ENCODE data around the gene TC2N. TPM values are rescaled to one million over a fixed set of nuclear protein-coding genes. Genes with fewer than 3 reads are reported as not detected.
"Not testable (repeated sequence)": the region's sequence is repeated elsewhere in the genome, so short reads cannot be mapped to it uniquely, and the experiment has no call there.

Gene TC2N
- total RNA-seq, 2 experiments from 2014 or later: 119 to 120 TPM

GRCh38 chr14:91847693-91848092 is 19.6 kb downstream of the TC2N start:
- ChIA-PET POLR2A (interaction anchor here (0.7 kb wide), 1 partner anchor 112 kb away, joined by 3 read pairs; no protein-coding TSS in a partner anchor), CTCF (interaction anchor here (1.7 kb wide), 1 partner anchor 64 kb away, joined by 5 read pairs; no protein-coding TSS in a partner anchor)
- no peaks in the 10 kb centered on the region for H3K9me3 Mint-ChIP-seq (ENCODE audit: insufficient read depth)
- ATAC-seq: no peak
- no peak for DNase-seq
- H3K4me3 Mint-ChIP-seq: no peak overlapping the region
- no peaks in the 10 kb centered on the region for H3K27me3 Mint-ChIP-seq (ENCODE audit: low read depth)
- H3K36me3 Mint-ChIP-seq (ENCODE audit: low read depth): peaks cover 76% of the 10 kb centered on the region
- H3K4me1 Mint-ChIP-seq (ENCODE audit: low read depth): no peaks in the 10 kb centered on the region
- no peak overlapping the region for H3K27ac Mint-ChIP-seq

- peaks cover 79% of the 10 kb centered on the region for H3K36me3 Mint-ChIP-seq (ENCODE audit: low read depth)
- H3K4me3 Mint-ChIP-seq: no peak overlapping the region
- no peak for ATAC-seq
- no peaks in the 10 kb centered on the region for H3K27me3 Mint-ChIP-seq (ENCODE audit: low read depth)
- H3K27ac Mint-ChIP-seq: no peak overlapping the region
- H3K9me3 Mint-ChIP-seq (ENCODE audit: insufficient read depth): no peaks in the 10 kb centered on the region
- POLR2A ChIA-PET: interaction anchor here (0.6 to 1.4 kb wide), 5 partner anchors 11 to 312 kb away, joined by 3 to 6 read pairs (median 3); no protein-coding TSS in a partner anchor
- CTCF ChIA-PET: interaction anchor here (0.8 to 2.1 kb wide), 4 partner anchors 11 to 66 kb away, joined by 3 to 5 read pairs (median 4); partner anchors contain the start of gene TC2N
- no peak for DNase-seq
- peaks cover 12% of the 10 kb centered on the region for H3K4me1 Mint-ChIP-seq (ENCODE audit: low read depth)
Measured at GRCh38 chr14:91845652-91846051, 21.7 kb downstream of the TC2N start.

GRCh38 chr14:91845056-91845455 is 22.3 kb downstream of the TC2N start:
- Mint-ChIP-seq H3K36me3 (ENCODE audit: low read depth) (peaks cover 83% of the 10 kb centered on the region), H3K4me1 (ENCODE audit: low read depth) (peaks cover 17% of the 10 kb centered on the region)
- not testable (repeated sequence) for H3K4me3 Mint-ChIP-seq

DNA sequence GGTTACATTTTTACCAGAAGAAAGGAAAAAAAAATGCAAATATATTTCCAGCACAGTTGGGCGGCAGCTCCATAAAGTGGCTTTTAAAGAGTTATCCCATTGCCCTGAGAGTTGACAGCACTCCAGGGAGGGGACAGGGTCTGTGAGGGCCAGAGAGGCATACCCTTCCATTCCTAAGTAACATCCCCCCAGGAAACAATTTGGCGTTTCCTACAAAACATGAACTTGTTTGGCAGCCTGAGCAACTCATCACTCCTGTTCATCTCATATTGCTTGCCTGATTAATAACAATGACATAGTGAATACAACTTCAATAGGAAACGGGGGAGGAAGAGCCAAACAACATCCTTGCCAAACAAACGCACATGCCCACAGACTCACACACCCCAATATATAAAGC is 23.3 kb downstream of the TC2N start:
- no peak for DNase-seq
- Mint-ChIP-seq H3K4me1 (ENCODE audit: low read depth) (peaks cover 25% of the 10 kb centered on the region), H3K36me3 (ENCODE audit: low read depth) (peaks cover 87% of the 10 kb centered on the region), H3K27me3 (ENCODE audit: low read depth) (no peaks in the 10 kb centered on the region), H3K9me3 (ENCODE audit: insufficient read depth) (peaks cover 3% of the 10 kb centered on the region), H3K4me3 (no peak overlapping the region), H3K27ac (no peak overlapping the region)
- POLR2A ChIA-PET: no interaction called here
- no peak for ATAC-seq
- CTCF ChIA-PET: no interaction called here

More at GRCh38 chr14:91845056-91845455, 22.3 kb downstream of the TC2N start:
- not testable (repeated sequence) for H3K27ac Mint-ChIP-seq; DNase-seq; H3K9me3 Mint-ChIP-seq (ENCODE audit: insufficient read depth); ATAC-seq; H3K27me3 Mint-ChIP-seq (ENCODE audit: low read depth)
- ChIA-PET CTCF (interaction anchor here (0.8 to 2.1 kb wide), 3 partner anchors 10 to 22 kb away, joined by 3 to 5 read pairs (median 3); partner anchors contain the start of gene TC2N), POLR2A (interaction anchor here (0.6 to 1.4 kb wide), 6 partner anchors 11 to 312 kb away, joined by 3 to 6 read pairs (median 3); no protein-coding TSS in a partner anchor)

- ChIA-PET CTCF (interaction anchor here (0.7 to 1.0 kb wide), 2 partner anchors 11 to 68 kb away, joined by 3 read pairs; no protein-coding TSS in a partner anchor), POLR2A (no interaction called here)
- H3K4me1 Mint-ChIP-seq (ENCODE audit: low read depth): peaks cover 27% of the 10 kb centered on the region
- DNase-seq (no peak), ATAC-seq (no peak)
- H3K36me3 Mint-ChIP-seq (ENCODE audit: low read depth): peaks cover 85% of the 10 kb centered on the region
- H3K27me3 Mint-ChIP-seq (ENCODE audit: low read depth): no peaks in the 10 kb centered on the region
- no peak overlapping the region for H3K4me3 Mint-ChIP-seq
- no peak overlapping the region for H3K27ac Mint-ChIP-seq
- H3K9me3 Mint-ChIP-seq (ENCODE audit: insufficient read depth): peaks cover 3% of the 10 kb centered on the region
Measured at GRCh38 chr14:91843437-91843836, 23.9 kb downstream of the TC2N start.

GRCh38 chr14:91841065-91841464 is 26.3 kb downstream of the TC2N start:
- Mint-ChIP-seq H3K4me3 (no peak overlapping the region), H3K27ac (no peak overlapping the region), H3K9me3 (ENCODE audit: insufficient read depth) (peaks cover 3% of the 10 kb centered on the region), H3K36me3 (ENCODE audit: low read depth) (peaks cover 74% of the 10 kb centered on the region), H3K27me3 (ENCODE audit: low read depth) (peaks cover 3% of the 10 kb centered on the region), H3K4me1 (ENCODE audit: low read depth) (peaks cover 46% of the 10 kb centered on the region)
- DNase-seq (no peak), ATAC-seq (no peak)
- ChIA-PET POLR2A (interaction anchor here (0.9 kb wide), 1 partner anchor 29 kb away, joined by 6 read pairs; no protein-coding TSS in a partner anchor), CTCF (no interaction called here)

GRCh38 chr14:91839749-91840148 is 27.6 kb downstream of the TC2N start:
- POLR2A ChIA-PET: interaction anchor here (1.3 kb wide), 1 partner anchor 15 kb away, joined by 4 read pairs; no protein-coding TSS in a partner anchor
- no peak for DNase-seq
- Mint-ChIP-seq H3K27ac (no peak overlapping the region), H3K9me3 (ENCODE audit: insufficient read depth) (peaks cover 3% of the 10 kb centered on the region), H3K4me1 (ENCODE audit: low read depth) (peaks cover 53% of the 10 kb centered on the region), H3K4me3 (no peak overlapping the region), H3K36me3 (ENCODE audit: low read depth) (peaks cover 65% of the 10 kb centered on the region), H3K27me3 (ENCODE audit: low read depth) (peaks cover 10% of the 10 kb centered on the region)
- CTCF ChIA-PET: interaction anchor here (0.7 kb wide), 1 partner anchor 54 kb away, joined by 4 read pairs; no protein-coding TSS in a partner anchor
- ATAC-seq: no peak

- peaks cover 55% of the 10 kb centered on the region for H3K36me3 Mint-ChIP-seq (ENCODE audit: low read depth)
- no peak overlapping the region for H3K27ac Mint-ChIP-seq
- H3K9me3 Mint-ChIP-seq (ENCODE audit: insufficient read depth): peaks cover 3% of the 10 kb centered on the region
- peaks cover 63% of the 10 kb centered on the region for H3K4me1 Mint-ChIP-seq (ENCODE audit: low read depth)
- peak overlapping the region; percentile 88 for H3K4me3 Mint-ChIP-seq
- CTCF ChIA-PET: interaction anchor here (1.3 kb wide), 1 partner anchor 160 kb away, joined by 3 read pairs; no protein-coding TSS in a partner anchor
- DNase-seq: no peak
- peaks cover 18% of the 10 kb centered on the region for H3K27me3 Mint-ChIP-seq (ENCODE audit: low read depth)
- no peak for ATAC-seq
- POLR2A ChIA-PET: no interaction called here
Measured at GRCh38 chr14:91837076-91837475, 30.3 kb downstream of the TC2N start.

DNA sequence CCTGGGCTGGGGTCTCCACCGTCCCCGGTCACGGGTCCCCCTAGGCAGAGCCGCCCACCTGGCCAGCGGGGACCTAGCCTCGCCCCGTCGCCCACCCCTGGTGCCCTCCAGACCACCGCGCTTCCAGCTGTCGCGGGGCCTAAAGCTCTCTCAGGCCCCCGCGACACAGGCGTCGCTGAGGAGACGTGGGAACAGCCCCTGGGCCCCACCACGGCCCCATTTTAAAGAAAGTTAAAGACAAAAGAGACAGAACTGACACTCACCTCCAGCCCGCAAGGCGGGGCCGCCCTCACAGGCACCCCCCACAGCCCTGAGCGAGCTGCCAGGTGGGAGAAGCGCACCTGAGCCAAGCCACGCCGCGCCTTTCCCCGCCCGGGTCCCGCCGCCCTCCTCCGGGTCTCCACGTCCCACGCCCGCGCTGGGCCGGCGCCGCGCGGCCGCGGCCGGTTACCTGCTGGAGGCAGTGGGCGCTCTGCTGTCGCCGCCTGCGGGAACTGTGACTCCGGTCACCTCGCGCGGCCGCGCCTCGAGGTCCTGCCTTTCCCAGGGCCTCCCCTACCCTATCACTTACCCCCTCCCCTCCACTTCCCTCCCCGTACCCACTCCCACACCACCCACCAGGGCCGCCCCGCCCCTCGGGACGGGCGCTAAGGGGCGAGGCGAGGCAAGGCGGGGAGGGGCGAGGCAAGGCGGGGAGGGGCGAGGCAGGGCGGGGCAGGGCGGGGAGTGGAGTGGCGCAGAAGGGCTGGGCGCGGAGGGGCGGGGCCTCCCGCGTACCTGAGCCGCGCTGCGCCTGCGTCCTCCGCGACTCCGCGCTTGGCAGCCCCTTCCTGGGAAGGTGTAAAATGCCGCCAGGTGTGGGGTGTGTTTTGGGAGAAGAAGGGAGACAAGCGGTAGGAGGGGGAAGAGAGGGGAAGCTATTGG is 31.2 kb downstream of the TC2N start:
- peaks cover 3% of the 10 kb centered on the region for H3K9me3 Mint-ChIP-seq (ENCODE audit: insufficient read depth)
- ATAC-seq: peak; percentile 92
- peaks cover 57% of the 10 kb centered on the region for H3K4me1 Mint-ChIP-seq (ENCODE audit: low read depth)
- ChIA-PET POLR2A (interaction anchor here (1.2 kb wide), 1 partner anchor 818 kb away, joined by 3 read pairs; no protein-coding TSS in a partner anchor), CTCF (interaction anchor here (1.0 to 1.9 kb wide), 7 partner anchors 10 to 161 kb away, joined by 3 to 12 read pairs (median 4); no protein-coding TSS in a partner anchor)
- H3K36me3 Mint-ChIP-seq (ENCODE audit: low read depth): peaks cover 46% of the 10 kb centered on the region
- peak; percentile 86 for DNase-seq
- H3K27ac Mint-ChIP-seq: peak overlapping the region; percentile 69
- H3K4me3 Mint-ChIP-seq: peak overlapping the region; percentile 88
- peaks cover 18% of the 10 kb centered on the region for H3K27me3 Mint-ChIP-seq (ENCODE audit: low read depth)

DNA sequence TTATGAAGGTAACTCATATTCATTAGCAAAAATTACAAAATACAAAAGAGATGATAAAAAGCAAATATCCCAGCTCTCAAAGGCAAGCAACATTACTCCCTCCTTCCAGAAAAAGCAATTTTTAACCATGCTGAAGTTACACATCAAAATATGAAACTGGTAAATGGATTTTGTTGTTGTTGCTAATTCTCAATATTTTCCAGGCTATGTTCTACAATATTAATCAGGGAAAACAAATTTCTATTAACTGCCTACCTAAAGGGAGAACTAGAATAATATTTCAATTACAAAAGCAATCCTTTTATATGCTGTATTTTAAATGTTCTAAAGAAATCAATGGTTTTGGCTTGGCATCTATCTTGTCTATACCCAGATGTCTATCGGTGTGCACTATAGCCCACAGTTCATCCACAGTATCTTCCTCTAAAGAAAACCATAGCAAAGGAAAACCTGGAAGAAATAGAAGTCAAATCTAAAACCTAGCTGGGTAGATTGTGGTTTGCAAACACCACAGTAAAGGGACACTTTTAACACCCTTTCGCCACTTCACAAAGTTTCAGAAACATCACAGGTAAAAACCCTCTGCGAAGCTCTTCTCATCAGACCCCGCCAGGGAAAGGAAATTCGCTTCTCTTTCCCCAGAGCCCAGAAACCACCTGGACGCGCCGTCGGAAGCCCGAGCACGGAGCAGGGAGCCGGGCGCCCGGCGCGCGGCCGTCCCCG is 32.0 kb downstream of the TC2N start:
- Mint-ChIP-seq H3K4me3 (peak overlapping the region; percentile 88), H3K4me1 (ENCODE audit: low read depth) (peaks cover 54% of the 10 kb centered on the region), H3K9me3 (ENCODE audit: insufficient read depth) (peaks cover 3% of the 10 kb centered on the region), H3K27me3 (ENCODE audit: low read depth) (peaks cover 18% of the 10 kb centered on the region), H3K27ac (peak overlapping the region; percentile 55), H3K36me3 (ENCODE audit: low read depth) (peaks cover 42% of the 10 kb centered on the region)
- ATAC-seq (peak; percentile 37), DNase-seq (peak; percentile 37)
- CTCF ChIA-PET: interaction anchor here (1.0 to 1.9 kb wide), 6 partner anchors 11 to 162 kb away, joined by 3 to 12 read pairs (median 4); no protein-coding TSS in a partner anchor
- POLR2A ChIA-PET: interaction anchor here (0.6 to 1.2 kb wide), 3 partner anchors 56 to 819 kb away, joined by 3 to 4 read pairs (median 3); no protein-coding TSS in a partner anchor

DNA sequence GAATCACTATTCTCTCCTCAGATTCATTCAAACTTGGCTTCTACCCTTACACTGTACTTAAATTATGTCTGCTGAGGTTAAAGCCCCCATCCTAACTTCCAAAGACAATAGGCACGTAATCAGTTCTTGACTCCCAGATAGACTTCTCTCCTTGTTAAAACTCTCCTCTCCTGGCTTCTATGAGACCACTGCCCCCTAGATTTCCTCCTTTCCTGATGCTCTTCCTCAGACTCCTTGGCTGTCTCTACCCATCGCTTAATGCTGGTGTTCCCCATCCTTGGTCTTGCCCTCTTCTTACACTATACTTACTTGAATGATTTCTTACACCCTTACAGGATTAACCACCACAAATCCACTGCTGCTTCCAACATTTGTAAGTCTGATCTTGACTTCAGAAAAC is 32.8 kb downstream of the TC2N start:
- ChIA-PET CTCF (interaction anchor here (1.2 to 1.9 kb wide), 3 partner anchors 11 to 77 kb away, joined by 3 to 12 read pairs (median 5); no protein-coding TSS in a partner anchor), POLR2A (interaction anchor here (1.2 kb wide), 1 partner anchor 819 kb away, joined by 3 read pairs; no protein-coding TSS in a partner anchor)
- Mint-ChIP-seq H3K9me3 (ENCODE audit: insufficient read depth) (no peaks in the 10 kb centered on the region), H3K4me3 (no peak overlapping the region), H3K27me3 (ENCODE audit: low read depth) (peaks cover 18% of the 10 kb centered on the region), H3K4me1 (ENCODE audit: low read depth) (peaks cover 55% of the 10 kb centered on the region), H3K27ac (no peak overlapping the region), H3K36me3 (ENCODE audit: low read depth) (peaks cover 42% of the 10 kb centered on the region)
- ATAC-seq (no peak), DNase-seq (no peak)
